H1 (cell line): Measurements from ENCODE around the gene GRIFIN. TPM values are rescaled to one million over a fixed set of nuclear protein-coding genes. Genes with fewer than 3 reads are reported as not detected.

Experiments
- CTCF ChIA-PET: fragments of 300-600 bp; sonication (Branson Sonifier 250); formaldehyde crosslinking; loops from one replicate; lab custom pipeline; 2021; ENCODE audit not compliant: partially characterized antibody; lab: Charles Lee
- POLR2A ChIA-PET: fragments of 300-600 bp; sonication (Branson Sonifier 250); formaldehyde crosslinking; loops from one replicate; lab custom pipeline; 2021; ENCODE audit warnings: inconsistent platforms; ENCODE audit not compliant: partially characterized antibody; lab: Charles Lee
- DNase-seq, 2 experiments: peaks; one replicate each; pipeline versions ENCODE4 v3.0.0 to v3.0.0-alpha.2; 2010 to 2022; ENCODE audit warnings: low spot score in 2 of 2, low read depth in 1 of 2, mixed read lengths in 1 of 2
- FAIRE-seq: peaks from 2 replicates; lab custom pipeline; 2011; peaks lifted over from hg19 to GRCh38; lab: Jason Lieb, UNC
- H2AFZ ChIP-seq: 2 replicates; pipeline ENCODE4 v1.8.1; 2012; ENCODE audit warnings: low read length, inconsistent platforms
- H2AK5ac ChIP-seq: 2 replicates; pipeline ENCODE4 v1.6.1; 2013; ENCODE audit warnings: low read depth, low read length
- H2BK120ac ChIP-seq: replicated peaks from 2 replicates; pipeline ENCODE3; 2013; ENCODE audit warnings: low read depth, low read length, inconsistent platforms
- H2BK12ac ChIP-seq: 2 replicates; pipeline ENCODE4 v1.6.1; 2013; ENCODE audit warnings: low read depth, low read length
- H2BK15ac ChIP-seq: 2 replicates; pipeline ENCODE4 v1.6.1; 2013; ENCODE audit warnings: low read length
- H2BK20ac ChIP-seq: 2 replicates; pipeline ENCODE4 v1.6.1; 2013; ENCODE audit warnings: low read length
- H2BK5ac ChIP-seq: 2 replicates; pipeline ENCODE4 v1.6.1; 2013; ENCODE audit warnings: low read depth, low read length
- H3K14ac ChIP-seq: 2 replicates; pipeline ENCODE4 v1.6.1; 2013; ENCODE audit warnings: inconsistent platforms; ENCODE audit not compliant: insufficient read length
- H3K18ac ChIP-seq: 2 replicates; pipeline ENCODE4 v1.6.1; 2013; ENCODE audit warnings: low read length; ENCODE audit errors: extremely low read depth
- H3K23ac ChIP-seq: 2 replicates; pipeline ENCODE4 v1.6.1; 2013; ENCODE audit warnings: inconsistent platforms; ENCODE audit not compliant: insufficient read length
- H3K23me2 ChIP-seq: 2 replicates; pipeline ENCODE4 v1.6.1; 2013; ENCODE audit warnings: low read depth, low read length
- H3K27ac ChIP-seq: 2 replicates; pipeline ENCODE4 v1.6.1; 2011; ENCODE audit warnings: low read depth, low read length, inconsistent platforms
- H3K27me3 ChIP-seq, 4 experiments: replicated peaks in 1 of 4; 1 replicate in 1 of 4; 2 replicates in 3 of 4; pipeline versions ENCODE4 v1.6.1 to v1.8.1; 2011 to 2013; ENCODE audit warnings: low read length in 3 of 4, mild to moderate bottlenecking in 3 of 4, inconsistent platforms in 2 of 4, mixed read lengths in 2 of 4, moderate library complexity in 1 of 4; ENCODE audit not compliant: control insufficient read depth in 3 of 4, insufficient read depth in 3 of 4; ENCODE audit errors: extremely low read depth in 1 of 4
- H3K36me3 ChIP-seq, 4 experiments: 2 replicates each; pipeline versions ENCODE4 v1.6.1 to v1.8.1; 2011 to 2013; ENCODE audit warnings: mild to moderate bottlenecking in 4 of 4, low read length in 3 of 4, moderate library complexity in 2 of 4, control low read depth in 1 of 4, inconsistent platforms in 1 of 4; ENCODE audit not compliant: insufficient read depth in 4 of 4, control insufficient read depth in 2 of 4
- H3K4ac ChIP-seq: replicated peaks from 2 replicates; pipeline ENCODE3; 2013; ENCODE audit warnings: low read length, low read depth, mixed read lengths, inconsistent platforms; ENCODE audit not compliant: insufficient read length
- H3K4me1 ChIP-seq, 4 experiments: replicated peaks in 1 of 4; 1 replicate in 1 of 4; 2 replicates in 3 of 4; pipeline versions ENCODE4 v1.6.1 to v1.8.1; 2011 to 2013; ENCODE audit warnings: low read length in 3 of 4, inconsistent platforms in 2 of 4, mixed read lengths in 1 of 4; ENCODE audit not compliant: insufficient read depth in 4 of 4, control insufficient read depth in 3 of 4
- H3K4me2 ChIP-seq, 2 experiments: 2 replicates each; pipeline versions ENCODE4 v1.6.1 to v1.8.1; 2011 to 2013; ENCODE audit warnings: low read depth in 2 of 2, low read length in 2 of 2, control low read depth in 1 of 2, inconsistent platforms in 1 of 2, mild to moderate bottlenecking in 1 of 2; ENCODE audit not compliant: insufficient read depth in 1 of 2
- H3K4me3 ChIP-seq, 4 experiments: fragments of 200-600, 300-600 bp in 1 of 4; sonication (generic), shearing (Covaris generic), sonication (Bioruptor Twin) in 1 of 4; 2 replicates each; pipeline versions ENCODE4 v1.5.1 to v1.8.1; 2011 to 2016; ENCODE audit warnings: low read length in 4 of 4, low read depth in 3 of 4, control low read depth in 2 of 4, inconsistent platforms in 2 of 4, mild to moderate bottlenecking in 2 of 4, mixed read lengths in 1 of 4, moderate library complexity in 1 of 4; ENCODE audit not compliant: insufficient read depth in 2 of 4; ENCODE audit errors: extremely low read depth in 1 of 4
- H3K56ac ChIP-seq: replicated peaks from 2 replicates; pipeline ENCODE3; 2013; ENCODE audit warnings: low read depth, mild to moderate bottlenecking, mixed read lengths, low read length, inconsistent platforms; ENCODE audit not compliant: insufficient read length
- H3K79me1 ChIP-seq: 2 replicates; pipeline ENCODE4 v1.6.1; 2013; ENCODE audit warnings: low read depth, low read length, control low read depth
- H3K79me2 ChIP-seq, 2 experiments: 2 replicates each; pipeline versions ENCODE4 v1.6.1 to v1.8.1; 2012 to 2013; ENCODE audit warnings: low read length in 2 of 2, mild to moderate bottlenecking in 2 of 2, inconsistent platforms in 1 of 2; ENCODE audit not compliant: insufficient read depth in 2 of 2, control insufficient read depth in 1 of 2
- H3K9ac ChIP-seq, 4 experiments: replicated peaks in 1 of 4; 1 replicate in 1 of 4; 2 replicates in 3 of 4; pipeline versions ENCODE4 v1.6.1 to v1.8.1; 2011 to 2013; ENCODE audit warnings: low read depth in 3 of 4, low read length in 3 of 4, control low read depth in 2 of 4, mild to moderate bottlenecking in 2 of 4, moderate library complexity in 2 of 4, inconsistent platforms in 1 of 4; ENCODE audit errors: extremely low read depth in 1 of 4
- H3K9me3 ChIP-seq, 2 experiments: 2 replicates each; pipeline versions ENCODE4 v1.6.1 to v1.8.1; 2012 to 2013; ENCODE audit warnings: mild to moderate bottlenecking in 2 of 2, moderate library complexity in 2 of 2, control low read depth in 1 of 2, inconsistent platforms in 1 of 2, low read depth in 1 of 2, low read length in 1 of 2, mixed read lengths in 1 of 2; ENCODE audit not compliant: insufficient read depth in 2 of 2
- H4K20me1 ChIP-seq, 2 experiments: replicated peaks in 1 of 2; 2 replicates each; pipeline versions ENCODE3 to v1.8.1; 2011 to 2013; ENCODE audit warnings: inconsistent platforms in 2 of 2, low read length in 2 of 2, mild to moderate bottlenecking in 1 of 2; ENCODE audit not compliant: insufficient read depth in 2 of 2, control insufficient read depth in 1 of 2
- H4K5ac ChIP-seq: 2 replicates; pipeline ENCODE4 v1.6.1; 2013; ENCODE audit warnings: low read length, low read depth, mixed read lengths, inconsistent platforms; ENCODE audit not compliant: insufficient read length
- H4K8ac ChIP-seq: 2 replicates; pipeline ENCODE4 v1.8.0; 2013; ENCODE audit warnings: mild to moderate bottlenecking, moderate library complexity, low read length, inconsistent platforms; ENCODE audit not compliant: insufficient read depth; ENCODE audit errors: extremely low read depth
- H4K91ac ChIP-seq: replicated peaks from 2 replicates; pipeline ENCODE3; 2013; ENCODE audit warnings: low read length, mixed read lengths, inconsistent platforms; ENCODE audit not compliant: insufficient read length
- CEBPB ChIP-seq: IDR thresholded peaks from 2 replicates; pipeline ENCODE4 v1.6.1; 2012; ENCODE audit warnings: low read depth, low read length
- SIN3A ChIP-seq, 2 experiments: IDR thresholded peaks in 1 of 2; conservative IDR thresholded peaks in 1 of 2; 2 replicates each; pipeline ENCODE4 v1.6.1; 2011 to 2012; ENCODE audit warnings: low read length in 2 of 2, improper control_type of control experiment in 1 of 2, low read depth in 1 of 2, mild to moderate bottlenecking in 1 of 2
- WGBS, 2 experiments: shearing (Covaris generic) in 1 of 2; methylation state at CpG; one replicate each; pipeline versions ENCODE4 v1.1.6 to v1.1.7; 2013 to 2015; ENCODE audit warnings: low lambda C conversion rate in 2 of 2, mixed read lengths in 2 of 2, inconsistent platforms in 1 of 2, low coverage in 1 of 2, missing lambda C conversion rate in 1 of 2; ENCODE audit not compliant: insufficient replicate concordance in 2 of 2, insufficient coverage in 1 of 2, insufficient read length in 1 of 2; ENCODE audit errors: extremely low coverage in 1 of 2, missing lambda C conversion rate in 1 of 2; 5-methylcytosine and 5-hydroxymethylcytosine counted together
- polyA plus RNA-seq, 7 experiments: library from polyadenylated mRNA; depleted of rRNA in 3 of 7; stranded (reverse) in 5 of 7; unstranded in 2 of 7; fragments of >200 nt in 5 of 7; fragments of 200-250 nt in 2 of 7; gene quantifications; 1 replicate in 5 of 7; 2 replicates in 1 of 7; 4 replicates in 1 of 7; pipeline versions ENCODE4 v1.2.1 to v1.2.3, GENCODE V29; 2011 to 2013; ENCODE audit warnings: missing spikeins in 2 of 7, mixed read lengths in 2 of 7
- total RNA-seq: library from RNA; stranded (reverse); fragmentation: NEBNext Ultra II Directional; extraction: Animal tissue kit (Norgen Biotek cat#: 25700); gene quantifications from 2 replicates; pipeline ENCODE4 v1.2.1, GENCODE V29; 2021

The GRIFIN gene
- total and polyA plus RNA-seq, 2 of the 8 experiments (the other 6 are each of a cell fraction or from before 2014, with no cell fraction given) = not detected

- H4K91ac ChIP-seq = no peak overlapping the region
- no peaks in the 10 kb centered on the region for H3K27me3 ChIP-seq
- H2BK12ac ChIP-seq = no peak overlapping the region
- no peak overlapping the region for H4K5ac ChIP-seq
- 92% methylated on average over 10 of the region's 10 CpGs; no CpG with 5 or more reads in 1 of the 2 experiments for WGBS, 2 experiments
- no peak overlapping the region for H2BK20ac ChIP-seq
- H3K79me1 ChIP-seq = no peaks in the 10 kb centered on the region
- H3K36me3 ChIP-seq = no peaks in the 10 kb centered on the region
- no peak for DNase-seq
- H3K4me1 ChIP-seq = peaks cover 1 to 10% (median 7%) of the 10 kb centered on the region in 4 experiments
- no peak overlapping the region for H3K4me2 ChIP-seq
- H3K4me3 ChIP-seq = no peak overlapping the region
- no peak overlapping the region for H3K14ac ChIP-seq
- no peaks in the 10 kb centered on the region for H3K23me2 ChIP-seq
- no peak overlapping the region for H4K8ac ChIP-seq
- H3K79me2 ChIP-seq = no peaks in the 10 kb centered on the region
- POLR2A ChIA-PET = interaction anchor here (1.0 kb wide), 1 partner anchor 81 kb away, joined by 4 read pairs; no protein-coding TSS in a partner anchor
- 0 out of 4 replicates have a peak, but pooled peaks cover 0 to 3% of the 10 kb centered on the region in 2 experiments for H3K9me3 ChIP-seq
- no peak overlapping the region for H2BK5ac ChIP-seq
- no peak overlapping the region for H3K56ac ChIP-seq
- no peak overlapping the region for H2AFZ ChIP-seq
- CTCF ChIA-PET = interaction anchor here (1.2 to 15.9 kb wide), 7 partner anchors 8 to 142 kb away, joined by 3 to 266 read pairs (median 14); no protein-coding TSS in a partner anchor
- no peak overlapping the region for H3K9ac ChIP-seq
- H3K4ac ChIP-seq = no peak overlapping the region
- no peak overlapping the region for H3K23ac ChIP-seq
- H2AK5ac ChIP-seq = no peak overlapping the region
- no peak for FAIRE-seq
- no peaks in the 10 kb centered on the region for H4K20me1 ChIP-seq
- no peak overlapping the region for H2BK15ac ChIP-seq
- TF ChIP-seq CEBPB (0 out of 2 replicates have a peak, but pooled peaks have one; percentile 17), SIN3A (conservative IDR thresholded peaks at IDR 0.05 in 1 of 2, IDR thresholded peaks at IDR 0.05 in 1 of 2; ENCODE audit: low read depth in 1 of 2, low read length in 2 of 2) (no peak)
- TF ChIP-seq, all 59 proteins: peak for 1
- Histone ChIP-seq H3K18ac (no peak overlapping the region), H3K27ac (no peak overlapping the region), H2BK120ac (no peak overlapping the region)
Measured at GRCh38 chr7:2466675-2467074, 9.5 kb downstream of the GRIFIN start.
